ENCODE results near the gene OPTC. TPM values are rescaled to one million over a fixed set of nuclear protein-coding genes. Genes with fewer than 3 reads are reported as not detected.

OPTC gene
- total RNA-seq, 2 experiments from 2014 or later = not detected

DNA sequence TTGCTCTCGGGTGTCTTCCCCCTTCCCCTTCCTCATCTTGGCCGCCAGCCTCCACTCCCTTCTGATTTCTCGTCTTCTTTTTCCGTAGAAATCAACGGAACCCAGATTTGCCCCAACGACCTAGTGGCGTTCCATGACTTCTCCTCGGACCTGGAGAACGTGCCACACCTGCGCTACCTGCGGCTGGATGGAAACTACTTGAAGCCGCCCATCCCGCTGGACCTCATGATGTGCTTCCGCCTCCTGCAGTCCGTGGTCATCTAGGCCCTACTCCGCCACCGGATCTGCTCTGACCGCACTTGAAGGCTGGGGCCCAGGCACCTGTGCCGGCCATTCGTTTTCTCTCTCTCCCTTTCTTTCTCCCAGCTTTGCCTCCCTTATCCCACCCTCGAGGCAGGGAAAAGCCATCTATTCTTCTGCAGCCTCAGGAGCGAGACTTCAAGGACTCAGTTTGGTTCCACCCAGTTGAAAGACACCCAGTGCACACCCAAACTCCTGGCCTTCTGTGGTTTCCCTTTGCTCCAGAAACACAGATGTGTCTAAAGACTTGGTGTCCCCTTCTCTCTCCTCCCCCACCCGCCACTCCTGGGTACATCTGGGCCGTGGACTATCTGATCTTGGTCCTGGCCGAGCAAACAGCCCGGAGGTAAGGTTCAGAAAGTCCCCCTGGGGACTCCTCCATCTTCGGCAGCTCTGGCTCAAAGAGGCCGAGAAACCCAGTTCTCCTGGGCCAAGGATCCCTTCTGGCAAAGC is 7.2 kb upstream of the OPTC start:
- Mint-ChIP-seq H3K4me1 (peaks cover 4% of the 10 kb centered on the region), H3K4me3 (no peak overlapping the region), H3K9me3 (ENCODE audit: low read depth) (no peaks in the 10 kb centered on the region), H3K36me3 (no peaks in the 10 kb centered on the region), H3K27me3 (peaks cover under 1% of the 10 kb centered on the region), H3K27ac (no peak overlapping the region)
- CTCF ChIA-PET = interaction anchor here (0.7 to 10.0 kb wide), 15 partner anchors 10 to 447 kb away, joined by 3 to 195 read pairs (median 5); partner anchors contain the start of genes BTG2 and PRELP
- ATAC-seq (no peak), DNase-seq (no peak)

DNA sequence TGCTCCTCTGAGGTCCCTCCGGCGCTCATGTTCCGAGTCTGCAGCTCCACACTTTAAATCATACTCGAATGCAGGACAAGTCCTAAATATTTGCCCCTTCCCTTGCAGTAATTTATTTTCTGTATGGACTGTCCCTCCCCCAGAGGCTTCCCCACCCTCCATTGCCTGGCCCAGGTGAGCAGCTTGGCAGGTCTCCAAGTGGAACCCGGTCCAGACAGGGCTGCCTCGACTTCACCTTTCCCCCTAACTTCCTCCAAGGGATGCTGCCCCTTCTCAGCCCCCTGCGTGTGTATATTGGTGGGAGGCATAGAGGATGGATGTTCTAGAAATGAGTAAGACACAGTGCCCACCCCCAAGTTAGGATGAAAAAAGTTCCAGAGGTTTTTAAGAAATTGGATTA is 5.4 kb upstream of the OPTC start:
- Mint-ChIP-seq H3K4me1 (peaks cover 4% of the 10 kb centered on the region), H3K9me3 (ENCODE audit: low read depth) (no peaks in the 10 kb centered on the region), H3K27ac (no peak overlapping the region), H3K27me3 (peaks cover 7% of the 10 kb centered on the region), H3K36me3 (no peaks in the 10 kb centered on the region), H3K4me3 (no peak overlapping the region)
- CTCF ChIA-PET = interaction anchor here (0.7 to 10.0 kb wide), 37 partner anchors 9 to 448 kb away, joined by 3 to 195 read pairs (median 4); partner anchors contain the start of genes BTG2 and PRELP
- ATAC-seq (no peak), DNase-seq (no peak)

GRCh38 chr1:203490607-203491006 is 3.3 kb upstream of the OPTC start:
- no peak overlapping the region for H3K4me3 Mint-ChIP-seq
- CTCF ChIA-PET = interaction anchor here (8.0 to 10.0 kb wide), 2 partner anchors 151 to 221 kb away, joined by 194 to 195 read pairs; no protein-coding TSS in a partner anchor
- peaks cover 10% of the 10 kb centered on the region for H3K27me3 Mint-ChIP-seq

GRCh38 chr1:203491664-203492063 is 2.3 kb upstream of the OPTC start:
- Mint-ChIP-seq H3K27me3 (peaks cover 10% of the 10 kb centered on the region), H3K36me3 (no peaks in the 10 kb centered on the region), H3K9me3 (ENCODE audit: low read depth) (no peaks in the 10 kb centered on the region), H3K4me3 (no peak overlapping the region), H3K4me1 (peaks cover 4% of the 10 kb centered on the region), H3K27ac (no peak overlapping the region)
- CTCF ChIA-PET = interaction anchor here (8.0 to 10.0 kb wide), 2 partner anchors 152 to 222 kb away, joined by 194 to 195 read pairs; no protein-coding TSS in a partner anchor
- DNase-seq = no peak
- ATAC-seq = no peak

More at GRCh38 chr1:203490607-203491006, 3.3 kb upstream of the OPTC start:
- peaks cover 4% of the 10 kb centered on the region for H3K4me1 Mint-ChIP-seq
- H3K36me3 Mint-ChIP-seq = no peaks in the 10 kb centered on the region
- ATAC-seq (no peak), DNase-seq (no peak)
- H3K27ac Mint-ChIP-seq = no peak overlapping the region
- no peaks in the 10 kb centered on the region for H3K9me3 Mint-ChIP-seq (ENCODE audit: low read depth)

DNA sequence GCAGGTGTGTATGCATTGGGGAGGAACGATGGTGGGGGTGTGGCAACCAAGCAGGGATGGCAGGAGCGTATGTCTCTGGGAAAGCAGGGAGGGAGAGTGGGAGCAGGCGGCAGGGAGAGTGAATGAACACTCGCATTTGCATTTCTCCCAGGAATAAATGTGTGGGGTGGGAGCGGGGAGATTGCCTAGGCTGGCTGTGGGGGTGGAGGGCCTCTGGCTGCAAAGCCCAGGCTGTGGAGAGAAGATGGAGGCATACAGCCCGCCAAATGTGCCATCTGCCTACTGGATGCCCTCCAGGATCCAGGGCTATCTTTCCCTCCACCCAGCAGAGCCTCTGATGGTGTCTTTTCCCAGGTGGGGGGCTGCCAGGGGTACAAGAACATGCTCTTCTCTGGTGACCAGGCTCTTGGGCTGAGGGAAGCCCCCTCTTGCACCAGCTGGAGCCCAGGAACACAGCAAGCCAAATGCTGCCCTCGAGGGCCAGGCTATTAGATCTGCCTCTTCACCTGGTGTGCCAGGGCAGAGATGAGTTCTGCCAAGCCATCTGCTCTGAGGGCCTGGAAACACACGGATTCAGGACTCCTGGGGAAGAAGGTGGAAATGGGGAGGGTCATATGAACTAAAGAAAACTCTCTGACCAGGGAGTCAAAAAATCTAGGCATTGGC is 1.7 kb upstream of the OPTC start:
- H3K27me3 Mint-ChIP-seq = peaks cover 10% of the 10 kb centered on the region
- CTCF ChIA-PET = interaction anchor here (8.0 to 10.0 kb wide), 2 partner anchors 153 to 222 kb away, joined by 194 to 195 read pairs; no protein-coding TSS in a partner anchor
- no peaks in the 10 kb centered on the region for H3K36me3 Mint-ChIP-seq
- ATAC-seq (no peak), DNase-seq (no peak)
- H3K27ac Mint-ChIP-seq = no peak overlapping the region
- no peak overlapping the region for H3K4me3 Mint-ChIP-seq
- peaks cover 4% of the 10 kb centered on the region for H3K4me1 Mint-ChIP-seq
- H3K9me3 Mint-ChIP-seq (ENCODE audit: low read depth) = no peaks in the 10 kb centered on the region

- CTCF ChIA-PET = interaction anchor here (1.0 to 10.0 kb wide), 3 partner anchors 11 to 276 kb away, joined by 3 to 194 read pairs (median 7); no protein-coding TSS in a partner anchor
These were observed 1.2 kb upstream of the OPTC start for GRCh38 chr1:203492748-203493130.

GRCh38 chr1:203495845-203496244 is 1.9 kb downstream of the OPTC start:
- CTCF ChIA-PET = interaction anchor here (1.7 to 3.1 kb wide), 3 partner anchors 9 to 228 kb away, joined by 3 to 20 read pairs (median 4); no protein-coding TSS in a partner anchor
- H3K4me1 Mint-ChIP-seq = no peaks in the 10 kb centered on the region
- ATAC-seq (no peak), DNase-seq (no peak)
- H3K36me3 Mint-ChIP-seq = no peaks in the 10 kb centered on the region
- H3K4me3 Mint-ChIP-seq = no peak overlapping the region
- peaks cover 10% of the 10 kb centered on the region for H3K27me3 Mint-ChIP-seq
- no peak overlapping the region for H3K27ac Mint-ChIP-seq
- no peaks in the 10 kb centered on the region for H3K9me3 Mint-ChIP-seq (ENCODE audit: low read depth)

More at GRCh38 chr1:203492748-203493130, 1.2 kb upstream of the OPTC start:
- H3K4me3 Mint-ChIP-seq = no peak overlapping the region
- ATAC-seq = no peak
- no peaks in the 10 kb centered on the region for H3K9me3 Mint-ChIP-seq (ENCODE audit: low read depth)
- peaks cover 10% of the 10 kb centered on the region for H3K27me3 Mint-ChIP-seq
- no peak for DNase-seq
- no peak overlapping the region for H3K27ac Mint-ChIP-seq
- peaks cover 4% of the 10 kb centered on the region for H3K4me1 Mint-ChIP-seq
- no peaks in the 10 kb centered on the region for H3K36me3 Mint-ChIP-seq

- CTCF ChIA-PET = interaction anchor here (0.9 to 1.7 kb wide), 4 partner anchors 9 to 230 kb away, joined by 3 to 9 read pairs (median 4); no protein-coding TSS in a partner anchor
- H3K9me3 Mint-ChIP-seq (ENCODE audit: low read depth) = no peaks in the 10 kb centered on the region
- no peaks in the 10 kb centered on the region for H3K4me1 Mint-ChIP-seq
- ATAC-seq (no peak), DNase-seq (no peak)
- no peaks in the 10 kb centered on the region for H3K36me3 Mint-ChIP-seq
- H3K27ac Mint-ChIP-seq = no peak overlapping the region
- peaks cover 7% of the 10 kb centered on the region for H3K27me3 Mint-ChIP-seq
- H3K4me3 Mint-ChIP-seq = no peak overlapping the region
These were observed 3.4 kb downstream of the OPTC start for GRCh38 chr1:203497269-203497777.

GRCh38 chr1:203499643-203500278 is 5.8 kb downstream of the OPTC start:
- H3K4me1 Mint-ChIP-seq = peaks cover 3% of the 10 kb centered on the region
- DNase-seq (no peak), ATAC-seq (no peak)
- CTCF ChIA-PET = interaction anchor here (1.0 to 1.1 kb wide), 2 partner anchors 173 to 233 kb away, joined by 3 read pairs; no protein-coding TSS in a partner anchor
- H3K36me3 Mint-ChIP-seq = no peaks in the 10 kb centered on the region
- H3K27me3 Mint-ChIP-seq = peaks cover 14% of the 10 kb centered on the region
- no peaks in the 10 kb centered on the region for H3K9me3 Mint-ChIP-seq (ENCODE audit: low read depth)
- H3K27ac Mint-ChIP-seq = no peak overlapping the region
- H3K4me3 Mint-ChIP-seq = no peak overlapping the region

DNA sequence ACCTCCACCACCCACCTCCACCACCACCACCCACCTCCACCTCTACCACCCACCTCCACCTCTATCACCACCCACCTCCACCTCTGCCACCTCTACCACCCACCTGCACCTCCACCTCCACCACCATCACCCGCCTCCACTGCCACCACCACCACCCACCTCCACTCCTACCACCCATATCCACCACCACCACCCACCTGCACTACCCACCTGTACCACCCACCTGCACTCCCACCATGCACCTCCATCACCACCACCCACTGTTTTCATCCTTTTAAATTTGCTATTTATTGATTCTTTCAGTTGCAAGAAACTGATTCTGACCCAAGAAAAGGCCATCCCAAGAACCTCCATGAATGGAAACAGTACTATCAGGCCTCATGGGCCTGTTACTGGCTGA is 6.3 kb downstream of the OPTC start:
- Mint-ChIP-seq H3K4me1 (peaks cover 6% of the 10 kb centered on the region), H3K27ac (no peak overlapping the region), H3K36me3 (no peaks in the 10 kb centered on the region), H3K27me3 (peaks cover 14% of the 10 kb centered on the region), H3K4me3 (no peak overlapping the region), H3K9me3 (ENCODE audit: low read depth) (no peaks in the 10 kb centered on the region)
- DNase-seq (no peak), ATAC-seq (no peak)
- CTCF ChIA-PET = no interaction called here

DNA sequence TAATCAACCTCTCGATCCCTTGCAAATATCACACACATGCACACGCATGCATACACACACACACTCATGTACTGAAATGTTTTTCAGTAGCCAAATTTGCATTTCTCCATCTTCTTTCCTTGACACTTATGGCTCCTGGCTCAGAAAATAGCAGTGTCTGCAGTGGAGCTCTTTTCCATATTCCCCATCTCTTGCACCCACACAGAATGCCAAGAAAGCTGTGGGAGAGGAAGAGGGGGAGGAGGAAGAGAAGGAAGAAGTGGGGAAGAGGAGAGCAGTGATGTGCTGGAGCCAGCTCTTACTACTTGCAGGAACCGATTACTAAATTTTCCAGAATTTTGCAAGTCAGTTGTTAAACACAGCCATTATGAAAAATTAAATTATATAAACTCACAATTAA is 9.9 kb downstream of the OPTC start:
- H3K36me3 Mint-ChIP-seq = no peaks in the 10 kb centered on the region
- no peak overlapping the region for H3K4me3 Mint-ChIP-seq

DNA sequence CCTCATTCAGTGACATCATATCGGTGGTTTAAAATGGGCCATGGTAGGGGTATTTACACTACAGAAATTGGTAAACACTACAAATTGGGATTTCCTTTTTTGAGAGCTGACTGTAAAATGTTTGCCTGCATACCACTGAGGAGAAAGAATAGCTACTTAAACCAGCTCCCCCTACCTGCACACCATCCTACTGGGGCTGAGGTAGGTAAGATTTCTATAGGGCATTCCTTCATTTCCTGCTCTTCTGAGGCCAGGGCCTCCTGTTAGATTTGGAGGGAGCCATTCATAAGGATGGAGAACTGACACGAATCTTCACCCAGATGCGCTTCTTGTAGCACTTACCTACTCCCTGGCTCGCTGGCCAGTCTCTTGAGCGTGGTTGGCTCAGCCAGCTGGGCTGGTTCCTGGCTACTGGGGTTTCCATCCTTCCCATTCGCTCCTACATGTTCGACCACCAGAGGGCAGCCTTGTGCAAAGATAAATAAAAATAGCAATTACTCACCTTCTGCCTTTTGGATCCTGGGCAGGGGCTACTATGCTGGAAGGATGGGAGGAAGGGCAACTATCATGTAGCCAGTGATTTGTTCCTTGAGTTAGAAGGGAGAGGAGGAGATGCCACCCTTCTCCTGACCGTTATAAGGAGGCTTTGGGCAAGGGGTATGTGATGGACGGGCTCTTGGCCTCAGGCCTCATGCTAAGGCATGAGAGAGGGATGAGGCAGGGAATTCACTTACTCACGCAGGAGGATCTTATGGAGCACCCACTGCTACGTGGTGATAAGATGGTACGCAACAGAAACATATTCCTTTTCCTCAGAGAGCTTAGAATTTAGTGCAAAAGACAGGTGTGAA is 10.7 kb downstream of the OPTC start:
- no peak overlapping the region for H3K4me3 Mint-ChIP-seq
- peak; percentile 84 for DNase-seq
- no peak overlapping the region for H3K27ac Mint-ChIP-seq
- H3K27me3 Mint-ChIP-seq = peaks cover 14% of the 10 kb centered on the region
- peaks cover 6% of the 10 kb centered on the region for H3K4me1 Mint-ChIP-seq
- H3K36me3 Mint-ChIP-seq = no peaks in the 10 kb centered on the region
- CTCF ChIA-PET = interaction anchor here (0.8 to 7.2 kb wide), 44 partner anchors 8 to 624 kb away, joined by 3 to 77 read pairs (median 4); partner anchors contain the start of genes ATP2B4, LAX1 and OPTC
- peak; percentile 85 for ATAC-seq
- H3K9me3 Mint-ChIP-seq (ENCODE audit: low read depth) = no peaks in the 10 kb centered on the region

More for the DNA sequence above, 9.9 kb downstream of the OPTC start:
- DNase-seq = no peak
- no peak for ATAC-seq
- CTCF ChIA-PET = interaction anchor here (0.7 to 7.2 kb wide), 33 partner anchors 10 to 273 kb away, joined by 3 to 77 read pairs (median 4); partner anchors contain the start of genes ATP2B4, LAX1 and OPTC
- peaks cover 14% of the 10 kb centered on the region for H3K27me3 Mint-ChIP-seq
- H3K4me1 Mint-ChIP-seq = peaks cover 6% of the 10 kb centered on the region
- H3K9me3 Mint-ChIP-seq (ENCODE audit: low read depth) = no peaks in the 10 kb centered on the region
- H3K27ac Mint-ChIP-seq = no peak overlapping the region

All from activated CD8-positive, alpha-beta memory T cell treated with anti-CD3 and anti-CD28 coated beads, Interleukin-2, amount 10 ng/mL, durations not matched to agents 7 days and 5 days (primary cell).